Measurements from ENCODE around the gene ACHE. TPM values are rescaled to one million over a fixed set of nuclear protein-coding genes. Genes with fewer than 3 reads are reported as not detected.
A peak's percentile ranks its signal among the peaks of the same experiment; 100 is the strongest.
"Not testable (repeated sequence)": the region's sequence is repeated elsewhere in the genome, so short reads cannot be mapped to it uniquely, and the experiment has no call there.

The ACHE gene
- total RNA-seq, 1 experiment from 2014 or later: not detected

DNA sequence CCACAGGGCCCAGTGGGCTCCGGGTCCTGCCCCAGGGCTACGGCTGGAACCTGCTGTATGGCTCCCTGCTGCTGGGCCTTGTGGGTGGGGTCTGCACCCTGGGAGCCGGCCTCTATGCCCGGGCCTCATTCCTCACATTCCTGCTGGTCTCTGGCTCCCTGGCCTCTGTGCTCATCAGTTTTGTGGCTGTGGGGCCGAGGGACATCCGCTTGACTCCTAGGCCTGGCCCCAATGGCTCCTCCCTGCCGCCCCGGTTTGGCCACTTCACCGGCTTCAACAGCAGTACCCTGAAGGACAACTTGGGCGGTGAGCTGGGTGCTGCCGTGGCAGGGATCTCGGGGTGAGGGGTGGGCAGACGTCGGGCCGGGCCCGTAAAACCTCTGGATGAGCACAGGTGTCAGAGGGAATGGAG lies 38.8 kb downstream of the ACHE start:
- Histone ChIP-seq H3K4me3 (no peak overlapping the region), H3K27me3 (no peaks in the 10 kb centered on the region)
- no peak for DNase-seq

DNA sequence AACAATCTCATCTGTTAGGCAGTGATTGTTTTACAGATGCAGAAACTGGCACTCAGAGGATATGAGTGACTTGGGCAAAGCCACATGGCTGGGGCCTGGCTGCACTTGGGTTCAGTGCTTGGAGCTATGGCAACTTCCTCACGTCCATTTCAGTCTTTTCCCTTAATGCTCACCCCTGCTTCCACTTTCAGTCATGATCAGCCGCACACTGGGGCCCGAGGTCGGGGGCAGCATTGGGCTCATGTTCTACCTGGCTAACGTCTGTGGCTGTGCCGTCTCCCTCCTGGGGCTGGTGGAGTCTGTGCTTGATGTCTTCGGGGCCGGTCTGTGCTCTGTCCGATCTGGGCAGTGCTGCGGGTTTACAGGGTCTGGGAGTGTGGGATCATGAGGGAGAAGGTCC lies 40.2 kb downstream of the ACHE start:
- no peaks in the 10 kb centered on the region for H3K27me3 ChIP-seq
- no peaks in the 10 kb centered on the region for H3K36me3 ChIP-seq
- DNase-seq: no peak
- no peak overlapping the region for H3K4me3 ChIP-seq
- H3K9me3 ChIP-seq: no peaks in the 10 kb centered on the region

More for the DNA sequence above, 38.8 kb downstream of the ACHE start:
- no peaks in the 10 kb centered on the region for H3K9me3 ChIP-seq
- H3K36me3 ChIP-seq: no peaks in the 10 kb centered on the region

DNA sequence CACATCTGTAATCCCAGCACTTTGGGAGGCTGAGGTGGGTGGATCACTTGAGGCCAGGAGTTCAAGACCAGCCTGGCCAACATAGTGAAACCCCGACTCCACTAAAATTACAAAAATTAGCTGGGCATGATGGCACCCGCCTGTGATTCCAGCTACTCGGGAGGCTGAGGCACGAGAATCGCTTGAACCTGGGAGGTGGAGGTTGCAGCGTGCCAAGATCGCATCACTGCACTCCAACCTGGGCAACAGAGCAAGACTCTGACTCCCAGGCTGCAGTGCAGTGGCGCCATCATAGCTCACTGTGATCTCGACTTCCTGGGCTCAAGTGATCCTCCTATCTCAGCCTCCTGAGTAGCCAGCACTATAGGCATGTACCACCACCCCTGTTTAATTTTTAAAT lies 40.8 kb downstream of the ACHE start:
- not testable (repeated sequence) for DNase-seq, H3K36me3 ChIP-seq, H3K27me3 ChIP-seq

DNA sequence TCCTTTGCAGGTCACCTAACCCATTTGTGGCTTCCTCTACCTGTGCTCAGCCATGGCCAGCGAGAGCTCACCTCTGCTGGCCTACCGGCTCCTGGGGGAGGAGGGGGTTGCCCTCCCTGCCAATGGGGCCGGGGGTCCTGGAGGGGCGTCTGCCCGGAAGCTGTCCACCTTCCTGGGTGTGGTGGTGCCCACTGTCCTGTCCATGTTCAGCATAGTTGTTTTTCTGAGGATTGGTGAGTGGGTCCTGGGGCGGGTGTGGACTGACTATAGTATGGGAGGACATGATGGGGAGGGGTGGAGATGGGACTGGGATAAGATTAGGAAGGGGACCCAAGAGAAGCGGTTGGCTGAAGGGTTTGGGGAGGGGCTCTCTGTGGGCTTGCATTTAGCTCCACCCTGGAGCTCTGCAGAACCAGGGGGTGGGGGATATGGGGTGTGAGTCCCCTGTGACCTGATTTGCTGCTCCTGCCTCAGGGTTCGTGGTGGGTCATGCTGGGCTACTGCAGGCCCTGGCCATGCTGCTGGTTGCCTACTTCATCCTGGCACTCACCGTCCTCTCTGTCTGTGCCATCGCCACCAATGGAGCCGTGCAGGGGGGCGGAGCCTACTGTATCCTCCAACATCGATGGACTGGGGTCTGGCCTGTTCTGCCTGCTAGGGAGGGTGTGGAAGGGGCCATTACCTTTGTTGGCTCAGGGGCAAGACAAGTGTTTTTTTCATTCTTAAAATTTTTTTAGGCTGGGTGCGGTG lies 41.4 kb downstream of the ACHE start:
- Histone ChIP-seq H3K36me3 (no peaks in the 10 kb centered on the region), H3K9me3 (no peaks in the 10 kb centered on the region), H3K27me3 (no peaks in the 10 kb centered on the region), H3K4me3 (no peak overlapping the region)
- DNase-seq: no peak

More for the DNA sequence above, 40.8 kb downstream of the ACHE start:
- H3K4me3 ChIP-seq, H3K9me3 ChIP-seq: not testable (repeated sequence)

DNA sequence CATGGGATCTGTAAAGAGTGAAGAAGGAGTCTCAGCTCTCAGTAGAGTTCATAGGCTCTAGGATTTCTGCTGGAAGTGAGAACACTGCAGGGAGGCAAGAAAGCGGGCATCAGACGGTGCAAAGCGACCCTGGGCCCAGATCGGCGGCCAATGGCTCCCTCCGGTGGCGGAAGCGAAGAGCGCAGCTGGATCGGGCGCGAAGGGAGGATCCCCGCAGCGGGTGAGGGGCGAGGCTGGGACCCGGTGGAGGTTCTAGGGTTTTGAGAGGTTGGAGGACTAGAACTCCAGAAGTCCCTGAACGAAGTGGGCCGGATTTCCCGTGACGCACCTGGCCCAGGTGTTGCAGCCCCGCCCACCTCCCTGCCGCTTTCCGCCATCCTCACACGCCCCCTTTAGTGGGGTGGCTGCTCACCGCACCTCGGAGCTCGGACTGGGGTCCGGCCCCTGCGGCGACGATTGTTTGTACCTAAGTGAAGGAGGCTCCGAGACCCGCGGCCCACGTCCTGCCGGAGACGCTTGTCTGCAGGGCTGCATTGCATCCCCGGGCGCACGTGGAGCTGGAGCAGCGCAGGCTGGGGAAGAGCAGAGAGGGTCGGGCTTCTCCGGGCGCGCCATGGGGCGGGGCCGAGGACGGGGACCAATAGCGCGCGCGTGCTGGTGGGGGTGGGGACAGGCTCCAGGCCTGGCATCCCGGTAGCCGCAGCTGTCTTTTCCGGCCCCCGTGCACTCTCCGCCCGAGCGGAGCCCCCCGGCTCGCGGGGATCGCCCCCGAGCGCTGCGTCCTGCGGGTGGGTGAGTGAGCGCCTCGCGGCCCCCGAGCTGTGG lies 43.4 kb downstream of the ACHE start, which contains the start of gene SLC12A9:
Gene SLC12A9, plus strand, starts transcription at position 666 of the 825 bp plus-strand sequence. CDS start 1,485 bp downstream, outside the sequence.
- peak; percentile 88 for DNase-seq
- Histone ChIP-seq H3K36me3 (no peaks in the 10 kb centered on the region), H3K9me3 (no peaks in the 10 kb centered on the region), H3K4me3 (peak within 1 kb of the TSS; percentile 72), H3K27me3 (no peaks in the 10 kb centered on the region)

DNA sequence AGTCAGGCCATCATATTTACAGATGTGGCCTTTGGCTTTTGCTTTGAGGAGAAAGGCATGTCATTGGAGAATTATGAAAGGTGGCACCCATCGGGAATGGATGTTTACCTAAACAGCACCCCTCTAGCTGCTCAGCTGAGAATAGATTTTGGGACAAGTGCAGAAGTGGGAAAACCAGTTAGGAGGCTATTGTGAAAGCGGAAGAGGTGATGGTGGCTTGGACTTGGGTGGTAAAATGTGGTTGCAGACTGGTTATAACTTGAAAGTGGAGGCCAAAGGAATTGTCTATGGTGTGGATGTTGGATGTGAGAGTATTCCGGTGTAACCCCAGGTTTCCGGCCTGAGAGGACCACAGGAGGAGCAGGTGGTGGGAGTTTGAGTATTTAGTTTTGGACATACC lies 48.3 kb downstream of the ACHE start:
- Histone ChIP-seq H3K36me3 (no peaks in the 10 kb centered on the region), H3K27me3 (no peaks in the 10 kb centered on the region), H3K9me3 (no peaks in the 10 kb centered on the region), H3K4me3 (no peak overlapping the region)
- DNase-seq: no peak

DNA sequence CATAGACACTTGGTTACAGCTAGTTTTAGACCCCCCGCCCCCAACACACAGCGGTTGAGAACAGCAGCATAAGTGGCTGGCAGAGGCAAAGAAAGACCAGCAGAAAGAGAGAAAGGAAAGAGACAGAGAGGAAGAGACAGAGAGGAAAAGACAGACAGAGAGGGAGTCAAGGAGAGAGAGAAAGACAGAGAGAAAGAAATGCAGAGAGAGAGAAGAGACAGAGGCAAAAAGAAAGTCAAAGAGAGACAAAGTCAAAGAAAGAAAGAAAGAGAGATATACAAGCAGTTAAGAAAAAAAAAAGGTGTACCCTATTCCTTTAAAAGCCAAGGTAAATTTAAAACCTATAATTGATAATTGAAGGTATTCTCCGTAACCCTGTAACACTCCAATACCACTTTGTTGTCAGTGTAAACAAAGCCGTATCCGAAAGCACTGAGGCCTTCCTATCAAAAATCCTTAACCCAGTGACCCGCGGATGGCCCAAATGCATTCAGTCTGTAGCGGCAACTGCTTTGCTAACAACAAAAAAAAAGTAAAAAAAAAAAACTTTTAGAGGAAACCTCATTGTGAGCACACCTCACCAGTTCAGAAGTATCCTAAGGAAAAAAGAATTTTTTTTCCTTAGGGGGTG lies 55.1 kb downstream of the ACHE start:
- Histone ChIP-seq H3K36me3 (no peaks in the 10 kb centered on the region), H3K4me3 (no peak overlapping the region), H3K27me3 (no peaks in the 10 kb centered on the region), H3K9me3 (no peaks in the 10 kb centered on the region)
- no peak for DNase-seq

Other genes with a start within 250 kb of the ACHE start
- gene ACTL6B, start 239.4 kb downstream of the ACHE start, total RNA-seq (2014; rRNA removed; shearing (Covaris generic); ENCODE audit: low replicate concordance): not detected in 2 replicates
- gene GNB2, start 222.1 kb downstream of the ACHE start, total RNA-seq (2014; rRNA removed; shearing (Covaris generic); ENCODE audit: low replicate concordance): 128 and 174 TPM in 2 replicates
- 9.1 and 9.2 TPM in 2 replicates for gene GIGYF1, start 201.6 kb downstream of the ACHE start, total RNA-seq (2014; rRNA removed; shearing (Covaris generic); ENCODE audit: low replicate concordance)
- gene POP7, start 189.8 kb downstream of the ACHE start, total RNA-seq (2014; rRNA removed; shearing (Covaris generic); ENCODE audit: low replicate concordance): 41.5 and 92.8 TPM in 2 replicates
- gene EPO, start 175.4 kb downstream of the ACHE start, total RNA-seq (2014; rRNA removed; shearing (Covaris generic); ENCODE audit: low replicate concordance): not detected in 2 replicates
- not detected in 2 replicates for gene ZAN, start 162.3 kb downstream of the ACHE start, total RNA-seq (2014; rRNA removed; shearing (Covaris generic); ENCODE audit: low replicate concordance)
- gene EPHB4, start 68.4 kb downstream of the ACHE start, total RNA-seq (2014; rRNA removed; shearing (Covaris generic); ENCODE audit: low replicate concordance): 42.7 and 72.5 TPM in 2 replicates
- 12.0 and 13.6 TPM in 2 replicates for gene SLC12A9, start 43.2 kb downstream of the ACHE start, total RNA-seq (2014; rRNA removed; shearing (Covaris generic); ENCODE audit: low replicate concordance)
- 147 and 173 TPM in 2 replicates for gene TRIP6, start 28.5 kb downstream of the ACHE start, total RNA-seq (2014; rRNA removed; shearing (Covaris generic); ENCODE audit: low replicate concordance)
- 60.3 and 102 TPM in 2 replicates for gene SRRT, start 20.8 kb downstream of the ACHE start, total RNA-seq (2014; rRNA removed; shearing (Covaris generic); ENCODE audit: low replicate concordance)
- gene UFSP1, start 6.2 kb downstream of the ACHE start, total RNA-seq (2014; rRNA removed; shearing (Covaris generic); ENCODE audit: low replicate concordance): 5.4 and 6.8 TPM in 2 replicates
- not detected in 2 replicates for gene MUC3A, start 53.6 kb upstream of the ACHE start, total RNA-seq (2014; rRNA removed; shearing (Covaris generic); ENCODE audit: low replicate concordance)
- gene MUC12, start 73.7 kb upstream of the ACHE start, total RNA-seq (2014; rRNA removed; shearing (Covaris generic); ENCODE audit: low replicate concordance): not detected in 2 replicates
- not detected in 2 replicates for gene MUC17, start 124.2 kb upstream of the ACHE start, total RNA-seq (2014; rRNA removed; shearing (Covaris generic); ENCODE audit: low replicate concordance)
- 2.3 and 25.4 TPM in 2 replicates for gene TRIM56, start 189.6 kb upstream of the ACHE start, total RNA-seq (2014; rRNA removed; shearing (Covaris generic); ENCODE audit: low replicate concordance)
- gene SERPINE1, start 231.2 kb upstream of the ACHE start, total RNA-seq (2014; rRNA removed; shearing (Covaris generic); ENCODE audit: low replicate concordance): 59.2 and 73.4 TPM in 2 replicates